ENCODE data around the gene KDM1B.

Gene KDM1B

DNA sequence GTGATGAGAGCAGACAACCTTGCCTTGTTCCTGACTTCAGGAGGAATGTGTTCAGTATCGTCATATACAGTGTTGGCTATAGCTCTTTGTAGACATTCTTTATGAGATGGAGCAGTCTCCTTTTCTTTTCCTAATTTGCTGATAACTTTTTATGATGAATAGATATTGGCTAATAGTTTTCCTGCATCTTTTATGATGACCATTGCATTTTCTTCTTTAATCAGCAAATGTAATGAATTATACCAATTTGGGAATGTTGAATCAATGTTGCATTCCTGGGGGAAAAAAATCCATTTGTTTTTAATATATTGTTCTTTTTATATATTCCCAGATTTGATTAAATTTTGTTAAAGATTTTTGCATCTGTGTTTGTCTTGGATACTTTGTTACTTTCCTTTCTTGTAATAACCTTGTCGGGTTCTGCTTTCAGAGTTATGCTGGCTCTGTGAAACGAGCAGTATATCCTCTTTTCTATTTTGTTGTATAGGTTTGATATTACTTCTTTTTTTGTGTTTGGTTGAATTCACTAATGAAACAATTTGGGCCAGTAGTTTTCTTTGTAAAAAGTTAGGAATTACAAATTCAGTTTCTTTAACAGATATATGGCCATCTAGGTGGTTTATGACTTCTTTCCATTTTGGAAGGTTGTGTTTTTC is 23.9 kb downstream of the KDM1B start:
- Histone ChIP-seq H3K36me3 (ENCODE audit: insufficient read depth) (no peaks in the 10 kb centered on the region), H3K79me2 (ENCODE audit: insufficient read depth, low read depth) (no peaks in the 10 kb centered on the region), H3K27ac (no peak overlapping the region), H3K27me3 (ENCODE audit: insufficient read depth, low read depth) (no peaks in the 10 kb centered on the region), H3K4me3 (IDR thresholded peaks at IDR 0.05; ENCODE audit: insufficient read depth, low read depth, low read length) (no peak overlapping the region), H2AFZ (ENCODE audit: low read depth) (no peak overlapping the region), H3K4me2 (no peak overlapping the region), H4K20me1 (ENCODE audit: insufficient read depth) (no peaks in the 10 kb centered on the region), H3K4me1 (ENCODE audit: low read depth, poor library complexity, severe bottlenecking) (no peaks in the 10 kb centered on the region), H3K9ac (no peak overlapping the region)
- TF ChIP-seq, protein P1, sequence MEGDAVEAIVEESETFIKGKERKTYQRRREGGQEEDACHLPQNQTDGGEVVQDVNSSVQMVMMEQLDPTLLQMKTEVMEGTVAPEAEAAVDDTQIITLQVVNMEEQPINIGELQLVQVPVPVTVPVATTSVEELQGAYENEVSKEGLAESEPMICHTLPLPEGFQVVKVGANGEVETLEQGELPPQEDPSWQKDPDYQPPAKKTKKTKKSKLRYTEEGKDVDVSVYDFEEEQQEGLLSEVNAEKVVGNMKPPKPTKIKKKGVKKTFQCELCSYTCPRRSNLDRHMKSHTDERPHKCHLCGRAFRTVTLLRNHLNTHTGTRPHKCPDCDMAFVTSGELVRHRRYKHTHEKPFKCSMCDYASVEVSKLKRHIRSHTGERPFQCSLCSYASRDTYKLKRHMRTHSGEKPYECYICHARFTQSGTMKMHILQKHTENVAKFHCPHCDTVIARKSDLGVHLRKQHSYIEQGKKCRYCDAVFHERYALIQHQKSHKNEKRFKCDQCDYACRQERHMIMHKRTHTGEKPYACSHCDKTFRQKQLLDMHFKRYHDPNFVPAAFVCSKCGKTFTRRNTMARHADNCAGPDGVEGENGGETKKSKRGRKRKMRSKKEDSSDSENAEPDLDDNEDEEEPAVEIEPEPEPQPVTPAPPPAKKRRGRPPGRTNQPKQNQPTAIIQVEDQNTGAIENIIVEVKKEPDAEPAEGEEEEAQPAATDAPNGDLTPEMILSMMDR (conservative IDR thresholded peaks at IDR 0.05; ENCODE audit: low read depth, low read length) = no peak

DNA sequence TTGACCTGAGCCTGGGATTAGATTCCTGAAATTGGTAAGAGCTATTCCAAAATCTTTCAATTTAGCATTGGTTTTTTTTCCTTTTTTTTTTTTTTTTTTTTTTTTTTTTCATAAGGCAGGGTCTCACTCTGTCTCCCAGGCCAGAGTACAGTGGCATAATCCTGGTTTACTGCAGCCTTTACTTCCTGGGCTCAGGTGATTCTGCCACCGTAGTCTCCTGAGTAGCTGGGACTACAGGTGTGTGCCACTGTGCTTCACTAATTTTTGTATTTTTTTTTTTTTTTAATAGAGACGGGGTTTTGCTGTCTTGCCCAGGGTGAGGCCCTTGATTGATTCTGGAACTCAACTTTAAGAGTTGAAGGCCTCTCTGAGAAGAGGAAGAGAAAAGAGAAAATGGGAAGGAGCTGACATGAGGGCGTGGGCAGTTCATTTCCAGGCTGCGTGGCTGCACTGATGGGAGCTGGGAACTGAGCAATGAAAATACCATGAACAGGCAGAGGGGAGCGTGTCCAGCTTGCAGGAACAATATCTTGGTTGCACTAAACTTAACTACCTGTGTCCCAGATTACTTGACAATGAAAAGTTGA is 24.6 kb downstream of the KDM1B start:
- Histone ChIP-seq H3K4me3 (IDR thresholded peaks at IDR 0.05; ENCODE audit: insufficient read depth, low read depth, low read length) (no peak overlapping the region), H3K9ac (no peak overlapping the region), H2AFZ (ENCODE audit: low read depth) (no peak overlapping the region), H4K20me1 (ENCODE audit: insufficient read depth) (no peaks in the 10 kb centered on the region), H3K27me3 (ENCODE audit: insufficient read depth, low read depth) (no peaks in the 10 kb centered on the region), H3K4me1 (ENCODE audit: low read depth, poor library complexity, severe bottlenecking) (no peaks in the 10 kb centered on the region), H3K4me2 (no peak overlapping the region), H3K27ac (no peak overlapping the region), H3K36me3 (ENCODE audit: insufficient read depth) (no peaks in the 10 kb centered on the region), H3K79me2 (ENCODE audit: insufficient read depth, low read depth) (no peaks in the 10 kb centered on the region)
- TF ChIP-seq, protein P1 (conservative IDR thresholded peaks at IDR 0.05; ENCODE audit: low read depth, low read length) = no peak

GRCh38 chr6:18182568-18182967 is 27.3 kb downstream of the KDM1B start:
- Histone ChIP-seq H3K4me3 (IDR thresholded peaks at IDR 0.05; ENCODE audit: insufficient read depth, low read depth, low read length) (no peak overlapping the region), H3K4me2 (no peak overlapping the region), H3K4me1 (ENCODE audit: low read depth, poor library complexity, severe bottlenecking) (no peaks in the 10 kb centered on the region), H3K36me3 (ENCODE audit: insufficient read depth) (no peaks in the 10 kb centered on the region), H3K27ac (no peak overlapping the region), H3K27me3 (ENCODE audit: insufficient read depth, low read depth) (no peaks in the 10 kb centered on the region), H4K20me1 (ENCODE audit: insufficient read depth) (no peaks in the 10 kb centered on the region), H3K9ac (no peak overlapping the region), H2AFZ (ENCODE audit: low read depth) (no peak overlapping the region), H3K79me2 (ENCODE audit: insufficient read depth, low read depth) (no peaks in the 10 kb centered on the region)
- TF ChIP-seq, protein P1 (conservative IDR thresholded peaks at IDR 0.05; ENCODE audit: low read depth, low read length) = no peak

GRCh38 chr6:18183766-18184165 is 28.5 kb downstream of the KDM1B start:
- Histone ChIP-seq H3K9ac (no peak overlapping the region), H4K20me1 (ENCODE audit: insufficient read depth) (no peaks in the 10 kb centered on the region), H3K4me1 (ENCODE audit: low read depth, poor library complexity, severe bottlenecking) (no peaks in the 10 kb centered on the region), H2AFZ (ENCODE audit: low read depth) (no peak overlapping the region), H3K36me3 (ENCODE audit: insufficient read depth) (no peaks in the 10 kb centered on the region), H3K4me3 (IDR thresholded peaks at IDR 0.05; ENCODE audit: insufficient read depth, low read depth, low read length) (no peak overlapping the region), H3K27ac (no peak overlapping the region), H3K4me2 (no peak overlapping the region), H3K79me2 (ENCODE audit: insufficient read depth, low read depth) (no peaks in the 10 kb centered on the region), H3K27me3 (ENCODE audit: insufficient read depth, low read depth) (no peaks in the 10 kb centered on the region)
- TF ChIP-seq, protein P1 (conservative IDR thresholded peaks at IDR 0.05; ENCODE audit: low read depth, low read length) = no peak

Measured in KMS-11 (cell line).